NCI-H1436 treated with DMSO at 0.1 percent for 48 hours (cell line): ENCODE data around the gene PRLR.
"Not testable (repeated sequence)": the region's sequence is repeated elsewhere in the genome, so short reads cannot be mapped to it uniquely, and the experiment has no call there.

Source experiments
- DNase-seq: peaks from one replicate; lab custom pipeline; 2025; lab: John Stamatoyannopoulos, UW

PRLR gene

DNA sequence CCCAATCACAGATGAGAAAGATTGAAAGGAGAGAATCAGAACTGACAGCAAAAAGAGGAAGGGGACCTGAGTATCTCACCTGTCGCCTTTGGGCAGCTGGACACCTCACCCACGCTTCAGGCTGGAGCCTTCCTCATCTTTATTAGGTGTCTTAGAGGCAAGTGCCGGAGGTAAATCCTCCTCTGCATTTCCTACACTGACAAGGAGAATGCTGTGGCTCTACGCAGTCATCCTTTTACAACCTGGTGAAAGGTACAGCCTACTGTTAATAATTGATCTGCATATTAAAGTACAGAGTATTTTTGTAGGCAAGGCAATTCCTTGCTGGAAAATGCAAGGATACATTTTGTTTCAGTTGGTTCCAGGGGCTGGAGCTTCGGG lies 34.8 kb downstream of the PRLR start:
- DNase-seq: no peak

DNA sequence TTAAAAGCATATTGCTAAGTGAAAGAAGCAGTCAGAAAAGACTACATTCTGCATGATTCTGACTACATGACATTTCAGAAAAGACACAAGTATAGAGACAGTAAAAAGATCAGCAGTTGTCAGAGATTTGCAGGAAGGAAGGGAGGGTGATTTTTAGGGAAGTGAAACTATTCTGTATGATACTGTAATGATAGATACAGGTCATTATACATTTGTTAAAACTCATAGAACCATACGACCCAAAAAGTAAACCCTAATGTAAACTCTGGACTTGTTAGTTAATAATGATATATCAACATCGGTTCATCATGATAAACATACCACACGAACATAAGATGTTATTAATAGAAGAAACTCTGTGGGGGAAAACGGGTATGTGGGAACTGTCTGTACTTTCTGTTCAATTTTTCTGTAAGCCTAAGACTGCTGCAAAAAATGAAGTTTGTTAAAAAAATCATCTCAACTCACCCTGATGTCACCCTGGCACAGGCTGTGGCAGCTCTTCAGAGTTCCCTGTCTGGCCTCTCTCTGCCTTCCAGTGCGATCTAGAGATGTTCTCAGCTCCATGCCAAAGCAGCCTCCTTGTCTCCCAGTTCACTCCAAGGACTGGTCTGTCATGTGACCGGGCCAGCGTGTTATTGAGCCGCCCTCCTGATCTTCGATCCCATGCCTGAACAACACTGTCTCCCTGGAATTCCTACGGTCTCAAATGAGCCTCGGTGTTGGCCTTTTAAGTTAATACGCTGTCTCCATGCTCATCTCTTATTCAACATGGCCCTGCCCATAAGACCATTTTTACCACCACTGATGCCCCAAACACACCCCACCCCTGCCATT lies 35.4 kb downstream of the PRLR start:
- no peak for DNase-seq

DNA sequence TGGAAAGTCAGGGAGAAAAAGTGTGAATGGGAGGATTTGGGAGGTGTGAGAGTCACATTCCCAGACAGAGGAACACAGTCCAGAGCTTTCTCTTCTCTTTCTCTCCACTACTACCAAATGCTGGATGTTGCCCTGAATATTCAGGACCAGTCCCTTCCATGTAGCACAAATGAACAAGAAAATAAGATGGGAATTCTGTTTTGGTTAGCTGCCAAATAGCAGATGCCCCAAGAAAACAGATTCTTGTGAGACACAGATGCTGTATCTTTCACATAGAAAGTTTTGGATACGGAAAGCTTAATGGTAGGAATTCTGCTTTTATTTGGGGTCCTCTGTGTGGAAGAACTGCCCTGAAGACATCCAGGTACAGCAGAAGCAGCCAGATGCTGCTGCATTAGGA lies 37.8 kb downstream of the PRLR start:
- no peak for DNase-seq

DNA sequence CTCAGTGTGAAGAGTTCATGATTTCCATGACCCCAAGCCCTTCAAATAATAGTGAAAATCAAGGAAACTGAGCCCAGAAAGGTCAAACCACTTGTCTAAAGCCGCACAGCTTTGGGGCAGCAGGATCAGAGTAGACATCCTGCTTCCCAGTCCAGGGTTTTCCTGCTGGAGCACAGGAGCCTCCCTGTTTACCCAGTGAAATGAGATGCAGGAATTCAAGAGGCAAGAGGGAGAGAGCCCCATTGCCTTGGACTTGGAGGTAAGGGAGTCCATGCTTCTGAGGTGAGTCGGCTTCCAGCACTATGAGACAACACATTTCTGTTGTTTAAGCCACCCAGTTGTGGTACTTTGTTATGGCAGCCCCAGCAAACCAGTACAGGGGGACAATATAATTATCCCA lies 40.5 kb downstream of the PRLR start:
- DNase-seq: not testable (repeated sequence)

DNA sequence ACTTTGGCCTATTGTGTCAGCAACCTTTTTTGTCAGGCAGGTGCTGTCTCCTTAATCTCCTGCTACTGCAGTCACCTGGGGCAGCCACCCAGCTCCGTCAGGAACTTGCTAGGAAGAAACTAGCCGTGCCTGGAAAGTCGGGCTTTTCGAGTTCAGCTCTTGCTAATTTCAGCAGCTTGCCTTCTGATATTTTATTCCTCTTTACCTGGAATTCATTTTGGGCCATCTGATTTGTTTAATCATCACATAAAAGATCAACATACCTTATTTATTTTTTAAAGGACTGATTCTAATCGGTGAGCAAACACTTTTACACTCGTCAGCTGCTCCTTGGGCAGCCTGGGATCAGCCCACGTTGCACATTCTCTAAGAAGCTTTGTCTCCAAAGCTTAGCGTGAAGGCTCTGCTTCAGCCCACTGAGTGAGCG lies 42.2 kb downstream of the PRLR start:
- DNase-seq: no peak

DNA sequence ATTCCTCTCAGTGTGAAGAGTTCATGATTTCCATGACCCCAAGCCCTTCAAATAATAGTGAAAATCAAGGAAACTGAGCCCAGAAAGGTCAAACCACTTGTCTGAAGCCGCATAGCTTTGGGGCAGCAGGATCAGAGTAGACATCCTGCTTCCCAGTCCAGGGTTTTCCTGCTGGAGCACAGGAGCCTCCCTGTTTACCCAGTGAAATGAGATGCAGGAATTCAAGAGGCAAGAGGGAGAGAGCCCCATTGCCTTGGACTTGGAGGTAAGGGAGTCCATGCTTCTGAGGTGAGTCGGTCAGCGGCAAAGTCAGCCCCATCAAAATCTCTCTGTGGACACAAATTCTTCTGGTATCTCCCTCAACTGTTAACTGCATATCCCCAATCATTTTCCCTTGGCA lies 42.7 kb downstream of the PRLR start:
- DNase-seq: not testable (repeated sequence)

DNA sequence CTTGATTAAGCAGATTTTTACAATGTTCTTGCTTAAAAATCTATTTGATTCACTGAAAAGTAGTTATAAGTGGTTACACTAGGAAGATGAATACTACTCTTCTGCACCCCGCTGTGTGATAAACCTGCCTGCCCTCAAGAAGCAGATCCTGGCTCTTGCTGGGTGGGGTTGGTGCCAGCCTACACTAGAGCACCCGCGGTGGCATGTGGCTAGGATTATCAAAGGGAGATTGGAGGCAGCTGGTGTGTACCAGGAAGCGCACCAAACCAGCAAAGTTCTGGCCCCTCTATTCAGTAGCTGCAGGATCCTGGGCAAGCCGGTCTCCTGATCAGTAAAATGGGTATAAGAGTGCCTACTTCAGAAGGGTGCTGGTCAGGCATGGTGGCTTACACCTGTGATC lies 43.5 kb downstream of the PRLR start:
- no peak for DNase-seq

DNA sequence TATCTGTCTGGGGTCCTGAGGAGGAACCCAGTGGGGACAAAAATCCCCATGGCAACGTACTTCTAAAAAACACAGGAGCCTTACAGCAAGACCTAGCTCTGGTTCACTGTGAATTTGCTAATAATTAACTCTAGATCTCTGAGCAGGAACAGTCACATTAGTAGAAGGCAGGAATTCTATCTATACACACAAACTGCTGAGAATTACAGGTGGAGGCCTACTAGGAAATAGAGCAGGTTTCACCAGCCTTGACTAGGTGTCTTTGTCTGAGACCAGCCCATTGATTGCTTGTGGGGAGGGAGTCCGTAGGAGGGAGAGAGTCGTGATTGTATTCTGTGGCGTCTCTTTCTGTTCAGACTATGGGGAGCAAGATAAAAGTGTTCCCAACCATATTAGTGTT lies 44.8 kb downstream of the PRLR start:
- no peak for DNase-seq

DNA sequence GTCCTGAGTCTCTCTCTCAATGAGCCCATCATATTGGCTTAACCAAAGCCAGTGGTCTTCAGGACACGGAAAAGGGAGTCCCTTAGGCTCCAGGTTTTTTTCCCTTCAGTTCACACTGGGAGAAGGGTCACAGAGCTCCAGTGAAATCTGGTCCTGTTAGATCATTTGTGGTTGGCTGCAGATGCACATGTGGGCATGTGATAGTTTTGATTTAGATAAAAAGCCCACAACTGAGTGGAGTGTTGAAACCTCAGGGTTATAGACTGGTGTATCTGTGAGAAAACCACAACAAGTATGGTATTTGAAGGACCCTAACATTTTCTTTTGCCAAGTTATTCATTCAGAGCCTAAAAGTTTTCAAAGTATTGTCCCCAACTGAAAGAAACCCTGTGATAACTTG lies 46.7 kb downstream of the PRLR start:
- DNase-seq: no peak

DNA sequence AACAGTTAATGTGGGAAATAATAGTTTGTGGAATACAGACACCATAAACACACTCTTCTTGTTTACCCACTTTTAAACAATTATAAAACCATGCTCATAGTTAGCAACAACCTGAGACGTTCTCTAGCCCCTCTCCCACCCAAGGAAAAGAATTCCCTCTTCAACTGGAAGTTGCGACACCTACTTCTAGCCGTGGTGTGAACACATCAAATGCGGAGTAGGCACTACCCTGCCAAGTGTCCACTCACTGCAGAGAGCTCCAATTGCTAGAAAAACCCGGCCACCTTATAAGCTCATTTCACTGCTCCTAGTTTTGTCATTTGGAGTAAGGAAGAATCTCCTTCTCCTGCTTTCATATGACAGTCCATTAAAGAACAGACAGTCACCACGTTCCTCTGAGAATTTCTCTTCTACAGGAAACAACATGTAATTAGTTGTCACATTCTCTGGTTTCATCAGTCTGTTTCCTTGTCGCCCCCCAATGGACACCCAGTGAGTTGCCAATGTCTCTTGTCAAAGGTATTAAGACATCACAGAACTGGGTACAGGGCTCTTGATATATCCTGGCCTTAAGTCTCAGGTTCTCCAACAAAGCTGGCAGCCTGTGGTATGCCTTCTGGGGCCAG lies 47.3 kb downstream of the PRLR start:
- DNase-seq: no peak

DNA sequence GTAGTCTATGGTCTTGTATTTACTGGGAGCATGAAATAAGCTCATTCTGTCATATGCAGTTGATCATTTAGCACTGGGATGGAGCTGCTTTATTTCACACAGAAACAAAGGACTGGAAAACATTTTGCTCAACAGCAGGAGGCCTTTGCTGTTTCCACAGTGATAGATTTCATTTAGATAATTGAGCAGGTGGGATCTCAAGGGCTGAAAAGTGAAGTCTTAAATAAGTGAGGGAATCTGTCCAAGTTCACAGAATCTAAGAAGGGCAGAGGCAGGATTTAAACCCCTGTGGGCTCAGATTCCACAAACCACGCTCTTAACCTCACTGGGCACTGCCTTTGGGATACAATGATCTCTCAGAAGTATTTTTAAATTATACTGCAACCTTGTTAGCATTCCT lies 47.8 kb downstream of the PRLR start:
- no peak for DNase-seq

DNA sequence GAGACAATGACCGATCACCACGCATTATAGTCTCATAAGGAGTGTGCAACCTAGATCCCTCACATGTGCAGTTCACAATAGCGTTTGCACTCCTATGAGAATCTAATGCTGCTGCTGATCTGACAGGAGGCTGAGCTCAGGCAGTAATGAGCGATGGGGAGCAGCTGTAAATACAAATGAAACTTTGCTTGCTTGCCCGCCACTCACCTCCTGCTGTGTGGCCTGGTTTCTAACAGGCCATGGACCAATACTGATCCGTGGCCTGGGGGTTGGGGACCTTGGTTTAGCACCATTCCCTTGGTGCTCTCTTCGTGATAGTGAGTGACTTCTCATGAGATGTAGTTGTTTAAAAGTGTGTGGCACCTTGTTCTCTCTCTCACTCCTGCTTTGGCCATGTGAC lies 50.2 kb downstream of the PRLR start:
- DNase-seq: no peak

DNA sequence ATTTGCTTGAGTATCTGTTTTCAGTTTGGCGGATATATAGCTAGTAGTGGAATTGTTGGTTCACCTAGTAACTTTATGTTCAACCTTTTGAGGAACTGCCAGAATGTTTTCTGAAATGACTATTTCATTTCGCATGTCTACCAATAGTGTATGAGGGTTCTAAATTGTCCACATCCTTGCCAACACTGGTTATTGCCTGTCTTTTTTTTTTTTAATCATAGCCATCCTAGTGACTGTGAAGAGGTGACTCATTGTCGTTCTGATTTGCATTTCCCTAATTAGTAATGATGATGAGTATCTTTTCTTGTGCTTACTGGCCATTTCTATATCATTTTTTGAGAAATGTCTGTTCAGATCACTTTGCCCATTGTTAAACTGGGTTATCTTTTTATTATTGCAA lies 52.5 kb downstream of the PRLR start:
- DNase-seq: no peak

DNA sequence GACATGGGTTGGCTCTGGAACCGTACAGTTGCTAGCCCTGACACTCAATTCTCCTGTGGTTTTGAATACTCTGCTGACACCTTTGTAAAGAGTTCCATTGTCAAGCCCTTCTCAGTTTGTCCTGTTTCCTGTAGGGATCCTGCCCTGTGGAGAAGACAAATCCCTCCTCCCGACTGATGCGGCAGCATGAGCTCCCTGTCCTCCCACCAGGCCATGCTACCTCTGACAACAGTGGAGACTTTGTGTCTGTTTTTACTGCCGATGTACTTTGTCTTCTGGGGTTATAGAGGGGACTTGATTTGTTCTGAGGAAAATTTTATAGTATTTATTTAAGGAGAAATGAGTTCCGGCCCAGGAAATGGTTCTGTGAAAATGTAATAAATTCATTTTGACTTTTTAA lies 57.8 kb downstream of the PRLR start:
- DNase-seq: no peak

DNA sequence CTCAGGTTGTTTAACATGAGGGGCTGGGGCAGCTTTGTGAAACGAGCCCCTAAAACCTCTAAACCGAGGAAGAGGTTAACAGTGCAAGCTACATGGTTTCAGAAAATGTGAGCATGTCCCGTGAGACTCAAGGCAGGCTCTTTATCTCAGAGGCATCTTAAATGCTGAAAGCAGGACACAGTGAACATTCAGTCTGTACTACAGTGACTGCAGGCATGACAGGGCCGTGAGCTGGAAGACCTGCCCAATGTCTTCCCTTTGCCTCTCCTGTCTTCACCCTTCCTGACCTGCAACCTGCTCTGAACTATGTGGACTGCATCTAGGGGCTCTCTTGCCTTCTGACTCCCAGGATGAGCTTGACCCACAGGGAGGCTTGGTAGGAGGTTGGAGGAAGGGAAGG lies 58.3 kb downstream of the PRLR start:
- no peak for DNase-seq

DNA sequence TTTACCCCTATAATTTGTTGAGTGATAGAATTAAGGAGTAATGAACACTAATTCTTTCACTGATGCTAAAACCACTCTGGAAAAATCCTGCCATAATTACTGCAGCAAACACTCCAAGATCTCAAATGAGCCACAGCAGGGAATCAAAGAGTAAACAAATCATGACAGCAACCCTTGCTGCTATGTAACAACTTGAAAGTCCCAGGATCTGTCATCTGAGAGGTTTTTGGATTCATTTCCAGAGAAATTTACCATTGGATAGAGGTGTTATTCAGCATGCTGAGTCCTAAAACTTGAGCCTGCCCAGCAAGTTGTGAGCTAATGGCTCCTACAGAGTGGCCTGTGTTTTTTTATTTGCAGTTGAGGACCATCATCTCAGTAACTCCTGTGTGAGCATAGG lies 59.2 kb downstream of the PRLR start:
- DNase-seq: no peak

DNA sequence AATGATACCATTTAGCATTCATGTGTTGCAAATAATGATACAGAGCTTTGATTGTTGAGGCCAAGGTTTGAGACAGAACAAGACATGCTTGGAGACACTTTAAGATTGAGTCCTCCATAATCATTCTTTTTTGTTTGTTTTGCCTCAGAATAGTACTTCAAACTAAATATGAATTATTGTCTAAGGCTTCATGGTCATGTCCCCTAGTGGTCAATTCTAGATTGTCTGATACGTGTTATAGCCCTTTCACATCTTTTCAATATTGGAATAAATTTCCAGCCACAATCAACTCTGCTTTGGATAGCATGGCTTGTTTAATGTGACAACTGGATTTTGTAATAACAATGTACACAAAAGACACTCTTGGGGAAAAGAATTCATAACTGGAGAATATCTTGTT lies 64.2 kb downstream of the PRLR start:
- no peak for DNase-seq

DNA sequence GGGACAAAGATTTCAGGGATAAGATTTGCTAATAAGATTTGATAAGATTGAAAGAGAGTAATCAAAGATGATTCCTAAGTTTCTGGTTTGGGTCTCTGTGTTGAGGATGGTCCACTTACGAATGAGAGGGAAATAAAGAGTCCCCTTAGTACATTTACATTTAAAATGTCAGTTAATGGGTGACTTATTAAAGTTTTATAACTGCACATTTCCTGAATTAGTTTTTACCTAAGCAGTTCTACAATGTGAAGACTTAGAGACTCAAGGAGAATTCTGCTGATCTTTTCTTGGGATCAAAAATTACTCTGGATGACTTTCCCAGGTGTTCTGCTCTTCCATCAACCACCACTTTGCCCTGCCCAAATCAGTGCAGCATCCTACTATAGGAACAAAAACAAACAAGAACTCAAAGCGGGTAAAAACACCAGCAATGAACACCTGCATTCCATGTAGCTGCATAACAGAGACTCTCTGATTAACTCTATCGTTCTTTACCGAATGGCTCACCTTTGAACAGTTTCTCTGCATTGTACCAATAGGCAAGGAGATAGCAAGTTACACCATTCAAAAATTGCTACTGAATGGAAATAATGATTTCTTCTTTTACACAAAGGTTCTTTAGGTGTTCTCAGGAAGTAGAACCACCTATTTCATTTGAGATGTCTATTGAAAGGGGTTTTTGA lies 65.3 kb downstream of the PRLR start:
- DNase-seq: no peak

DNA sequence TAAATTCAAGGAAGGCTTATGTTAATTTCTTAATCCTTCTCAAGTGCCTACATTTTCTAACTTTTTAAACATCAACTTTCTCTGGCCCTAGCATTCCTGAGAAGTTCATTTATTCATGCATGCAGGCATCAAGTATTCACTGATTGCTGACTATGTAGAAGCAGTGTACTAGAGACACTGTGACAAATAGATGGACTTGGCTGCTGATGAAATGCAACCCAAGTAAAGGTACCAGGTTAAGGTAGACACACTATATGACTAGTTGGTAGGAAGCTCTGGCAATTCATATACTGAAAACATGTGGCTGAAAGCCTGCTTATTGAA lies 66.6 kb downstream of the PRLR start:
- no peak for DNase-seq

DNA sequence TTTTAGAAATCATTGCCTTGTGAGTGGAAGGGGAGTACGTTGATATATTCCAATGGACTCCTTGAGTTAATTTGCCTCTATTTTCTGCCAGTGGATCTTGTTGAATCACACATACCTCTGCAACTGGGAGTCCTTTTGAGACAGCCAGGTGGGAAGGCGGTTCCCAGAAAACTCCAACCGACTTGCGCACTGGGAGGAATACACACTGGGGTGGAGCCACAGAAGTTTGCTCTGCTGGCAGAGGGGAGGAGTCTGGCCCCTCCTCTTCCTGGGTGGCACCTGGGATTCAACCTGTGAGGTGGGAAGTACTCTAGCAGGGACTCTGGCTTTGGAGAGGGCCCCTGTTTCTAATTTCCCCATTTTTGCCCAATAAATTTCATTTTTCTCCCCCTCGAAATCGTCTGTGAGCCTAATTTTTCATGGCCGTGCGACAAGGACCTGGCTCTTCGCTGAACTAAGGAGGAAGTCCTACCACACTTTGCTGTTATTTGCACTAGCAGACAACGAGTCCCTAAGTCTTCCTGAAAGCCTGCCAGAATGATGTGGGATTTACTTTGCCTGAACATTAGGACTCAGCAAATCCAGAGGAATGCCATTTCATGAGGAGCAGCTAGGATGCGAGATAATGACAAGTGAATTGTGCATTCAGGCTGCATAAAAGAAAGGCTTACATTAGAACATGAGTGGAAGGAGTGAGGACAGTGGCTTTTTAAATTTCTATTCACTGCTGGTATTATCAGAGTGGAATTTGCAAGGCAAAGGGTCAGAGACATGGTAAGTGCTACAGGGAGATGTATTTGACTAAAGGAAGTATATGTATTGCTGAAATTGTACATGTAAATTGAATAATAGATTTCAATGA lies 67.2 kb downstream of the PRLR start:
- no peak for DNase-seq

DNA sequence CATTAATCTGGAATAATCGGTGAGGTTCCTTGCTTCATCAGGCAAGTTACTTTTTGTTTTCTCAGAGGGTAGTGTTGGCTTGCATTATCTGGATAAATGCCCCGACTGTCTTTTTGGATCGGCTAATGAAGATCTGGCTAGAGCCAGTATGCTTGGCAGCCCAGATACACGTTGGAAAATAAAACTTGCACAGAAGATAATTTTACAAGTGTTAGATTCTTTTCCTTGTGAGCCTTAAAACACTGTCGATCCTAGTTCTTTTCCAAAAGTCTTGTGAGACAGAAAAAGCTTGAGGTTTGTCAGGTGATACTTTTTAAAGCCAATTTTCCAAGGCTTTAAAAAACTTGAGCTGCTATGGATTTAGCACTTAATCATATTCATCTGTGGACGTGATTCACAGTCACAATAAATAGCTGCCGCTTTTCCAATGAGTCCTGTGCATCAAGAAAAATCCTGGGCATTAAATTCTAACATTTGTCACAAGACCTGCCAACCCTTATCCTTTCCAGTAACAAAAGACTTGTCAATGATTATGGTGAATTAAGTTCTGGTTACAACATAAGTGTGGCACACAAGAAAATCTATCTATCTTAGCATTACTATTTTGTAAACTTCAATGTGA lies 68.5 kb downstream of the PRLR start:
- DNase-seq: no peak

DNA sequence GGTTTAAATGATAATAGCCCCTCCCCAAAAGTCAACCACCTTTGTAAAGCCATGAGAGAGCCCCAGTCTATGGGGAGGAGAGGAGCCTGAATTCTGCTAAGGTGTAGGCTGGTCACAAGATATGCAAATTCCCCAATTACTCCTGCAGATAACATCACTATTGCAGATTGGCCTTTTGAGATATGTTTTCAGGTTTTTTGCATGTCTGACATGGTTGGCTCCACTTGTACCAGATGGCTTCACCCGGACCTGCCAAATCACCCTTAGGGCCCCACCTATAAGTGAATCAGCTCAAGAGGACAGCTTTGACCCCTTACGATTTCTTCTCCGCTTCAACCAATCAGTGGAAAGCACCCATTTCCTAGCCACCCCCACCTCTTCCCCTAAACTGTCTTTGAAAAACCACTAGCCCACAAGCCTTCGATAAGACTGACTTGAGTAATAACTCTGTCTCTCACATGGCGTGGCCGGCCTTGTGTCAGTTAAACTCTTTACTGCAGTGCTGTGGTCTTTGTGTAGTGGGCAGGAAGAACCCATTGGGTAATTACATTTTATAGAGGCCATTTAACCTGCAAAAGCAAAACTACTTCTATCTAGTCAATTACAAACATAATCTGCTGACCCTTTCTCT lies 69.7 kb downstream of the PRLR start:
- no peak for DNase-seq
